Measurements from ENCODE around the gene SAPCD1. TPM values are rescaled to one million over a fixed set of nuclear protein-coding genes. Genes with fewer than 3 reads are reported as not detected.

Gene SAPCD1
- total RNA-seq, 2 donors from 2014 or later: 1.9 to 15.7 TPM

GRCh38 chr6:31780507-31781243 is 18.2 kb downstream of the SAPCD1 start:
- H3K27ac ChIP-seq: no peak overlapping the region
- no peaks in the 10 kb centered on the region for H3K4me1 ChIP-seq (replicated peaks)
- H3K4me3 ChIP-seq: no peak overlapping the region
- 84% methylated on average over 20 of the region's 20 CpGs for WGBS
- peaks cover 5 to 24% of the 10 kb centered on the region in 2 donors for H3K36me3 ChIP-seq
- TF ChIP-seq CTCF (IDR thresholded peaks at IDR 0.05): no peak
- no peak for TF ChIP-seq POLR2A (IDR thresholded peaks at IDR 0.05)
- TF ChIP-seq POLR2AphosphoS5 (IDR thresholded peaks at IDR 0.05): no peak
- no peak for DNase-seq (ENCODE audit: low spot score)
- no peaks in the 10 kb centered on the region for H3K27me3 ChIP-seq (replicated peaks; ENCODE audit: insufficient read depth)
- intact Hi-C loops (cut with DNase I): no loop called here
- no peaks in the 10 kb centered on the region for H3K9me3 ChIP-seq

GRCh38 chr6:31781244-31782125 is 19.0 kb downstream of the SAPCD1 start:
- peaks cover 5 to 24% of the 10 kb centered on the region in 2 donors for H3K36me3 ChIP-seq
- H3K4me3 ChIP-seq: no peak overlapping the region
- no peak for DNase-seq (ENCODE audit: low spot score)
- H3K27ac ChIP-seq: no peak overlapping the region
- no peaks in the 10 kb centered on the region for H3K9me3 ChIP-seq
- no peaks in the 10 kb centered on the region for H3K27me3 ChIP-seq (replicated peaks; ENCODE audit: insufficient read depth)
- WGBS: 94% methylated on average over 23 of the region's 23 CpGs
- intact Hi-C loops (cut with DNase I): no loop called here
- no peaks in the 10 kb centered on the region for H3K4me1 ChIP-seq (replicated peaks)
- TF ChIP-seq CTCF (IDR thresholded peaks at IDR 0.05) (no peak), POLR2A (IDR thresholded peaks at IDR 0.05) (no peak), POLR2AphosphoS5 (IDR thresholded peaks at IDR 0.05) (no peak)

GRCh38 chr6:31782126-31782855 is 19.8 kb downstream of the SAPCD1 start:
- WGBS: 88% methylated on average over 30 of the region's 32 CpGs
- Histone ChIP-seq H3K9me3 (no peaks in the 10 kb centered on the region), H3K4me3 (no peak overlapping the region), H3K27ac (no peak overlapping the region), H3K27me3 (replicated peaks; ENCODE audit: insufficient read depth) (no peaks in the 10 kb centered on the region), H3K4me1 (replicated peaks) (no peaks in the 10 kb centered on the region), H3K36me3 (peaks cover 5 to 24% of the 10 kb centered on the region in 2 donors)
- intact Hi-C loops (cut with DNase I): no loop called here
- no peak for DNase-seq (ENCODE audit: low spot score)
- TF ChIP-seq CTCF (IDR thresholded peaks at IDR 0.05) (no peak), POLR2A (IDR thresholded peaks at IDR 0.05) (no peak), POLR2AphosphoS5 (IDR thresholded peaks at IDR 0.05) (no peak)

- Histone ChIP-seq H3K36me3 (peaks cover 5 to 24% of the 10 kb centered on the region in 2 donors), H3K9me3 (no peaks in the 10 kb centered on the region), H3K27me3 (replicated peaks; ENCODE audit: insufficient read depth) (no peaks in the 10 kb centered on the region), H3K4me3 (no peak overlapping the region), H3K27ac (no peak overlapping the region), H3K4me1 (replicated peaks) (no peaks in the 10 kb centered on the region)
- intact Hi-C loops (cut with DNase I): no loop called here
- no peak for TF ChIP-seq POLR2A (IDR thresholded peaks at IDR 0.05)
- TF ChIP-seq POLR2AphosphoS5 (IDR thresholded peaks at IDR 0.05): no peak
- DNase-seq (ENCODE audit: low spot score): no peak
- 91% methylated on average over 15 of the region's 15 CpGs for WGBS
Observed at GRCh38 chr6:31784098-31784925, 21.9 kb downstream of the SAPCD1 start.
